Renal pelvis (tissue), 4 donors: ENCODE measurements around the gene PIGC. TPM values are rescaled to one million over a fixed set of nuclear protein-coding genes. Genes with fewer than 3 reads are reported as not detected.

Source experiments
- DNase-seq: peaks from one replicate; pipeline ENCODE4 v3.0.0-alpha.2; 2013
- polyA plus RNA-seq, 3 donors: library from polyadenylated mRNA; unstranded; fragments of 120-200 nt; gene quantifications; one replicate each; pipeline ENCODE4 v1.2.1, GENCODE V29; 2013; ENCODE audit not compliant: insufficient read length in 3 of 3

Gene PIGC
- polyA plus RNA-seq, 3 donors, result 42.4 to 46.6 (median 46.4) TPM

DNA sequence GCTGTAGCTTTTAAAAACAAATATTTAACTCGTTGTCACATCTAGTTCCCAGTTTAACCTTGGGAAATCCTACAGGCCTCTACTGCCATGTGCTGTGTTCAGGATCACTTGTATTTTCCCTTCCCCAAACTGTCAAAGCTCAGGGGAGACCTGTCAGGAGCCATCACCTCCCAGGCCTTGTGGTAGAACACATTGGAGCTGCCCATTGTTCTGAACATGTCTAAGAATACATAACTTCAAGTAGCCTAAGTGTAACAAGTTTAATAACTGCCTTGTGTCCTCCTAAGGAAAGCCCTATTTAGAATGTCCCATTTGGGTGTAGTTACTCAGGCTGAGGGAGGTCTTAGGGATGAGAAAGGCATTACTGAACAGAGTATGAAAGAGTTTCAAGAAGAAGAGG, 28.6 kb upstream of the PIGC start:
- no peak for DNase-seq

GRCh38 chr1:172471666-172472065, 27.8 kb upstream of the PIGC start:
- no peak for DNase-seq

DNA sequence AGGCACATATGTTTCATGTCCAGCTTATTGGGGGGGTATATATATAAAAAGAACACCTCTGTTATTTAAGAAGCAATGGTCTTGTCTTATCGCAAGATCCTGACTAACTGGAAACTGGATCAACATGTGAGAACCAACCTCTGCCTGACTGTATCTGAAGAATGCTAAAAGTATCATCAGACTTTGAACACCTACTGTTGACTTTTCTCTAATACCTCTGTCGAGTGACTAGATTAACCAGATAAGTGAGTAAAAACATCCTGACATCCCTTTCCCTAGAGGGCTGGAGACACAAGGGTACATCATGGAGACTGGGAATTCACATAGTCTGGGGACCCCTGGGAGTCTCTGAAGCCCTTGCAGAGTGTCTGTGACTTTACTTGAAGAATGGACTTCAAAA, 26.3 kb upstream of the PIGC start:
- DNase-seq, result no peak

DNA sequence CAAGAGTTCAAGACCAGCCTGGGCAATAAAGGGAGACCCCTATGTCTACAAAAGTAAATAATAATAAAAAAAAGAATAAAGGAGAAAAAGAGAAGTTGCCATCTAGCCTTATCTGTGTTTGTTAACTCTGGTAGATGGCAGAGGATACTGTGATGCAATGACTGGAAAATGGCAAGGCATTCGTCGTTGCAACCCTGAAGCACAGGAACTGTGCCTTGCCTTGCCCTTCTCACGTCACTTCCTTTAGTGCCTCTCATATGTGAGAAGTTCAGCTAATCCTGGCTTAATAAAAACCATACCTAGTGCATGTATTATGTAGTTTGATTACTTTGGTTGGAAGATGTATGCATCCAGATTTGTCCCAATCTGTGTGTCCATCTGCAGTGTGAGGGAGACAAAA, 25.8 kb upstream of the PIGC start:
- DNase-seq, result no peak

DNA sequence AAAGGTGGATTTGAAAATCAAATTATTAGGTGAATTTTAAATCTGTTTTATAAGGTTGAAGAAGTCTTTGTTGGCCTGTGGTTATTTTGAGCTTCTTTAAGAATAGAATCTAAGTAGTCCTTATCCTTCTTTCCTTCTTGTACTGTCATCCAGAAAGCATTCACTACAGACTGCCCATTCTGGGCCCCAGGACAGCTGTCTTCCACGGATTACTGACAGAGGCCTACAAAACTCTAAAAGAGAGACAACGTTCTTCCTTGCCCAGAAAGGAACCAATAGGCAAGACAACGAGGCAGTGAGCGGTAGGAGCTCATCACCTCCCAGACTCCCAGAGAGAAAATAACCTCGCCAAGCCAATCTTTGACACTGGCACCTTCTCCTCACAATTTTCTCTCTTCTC, 24.4 kb upstream of the PIGC start:
- DNase-seq, result no peak

GRCh38 chr1:172467446-172467845, 23.6 kb upstream of the PIGC start:
- DNase-seq, result no peak

DNA sequence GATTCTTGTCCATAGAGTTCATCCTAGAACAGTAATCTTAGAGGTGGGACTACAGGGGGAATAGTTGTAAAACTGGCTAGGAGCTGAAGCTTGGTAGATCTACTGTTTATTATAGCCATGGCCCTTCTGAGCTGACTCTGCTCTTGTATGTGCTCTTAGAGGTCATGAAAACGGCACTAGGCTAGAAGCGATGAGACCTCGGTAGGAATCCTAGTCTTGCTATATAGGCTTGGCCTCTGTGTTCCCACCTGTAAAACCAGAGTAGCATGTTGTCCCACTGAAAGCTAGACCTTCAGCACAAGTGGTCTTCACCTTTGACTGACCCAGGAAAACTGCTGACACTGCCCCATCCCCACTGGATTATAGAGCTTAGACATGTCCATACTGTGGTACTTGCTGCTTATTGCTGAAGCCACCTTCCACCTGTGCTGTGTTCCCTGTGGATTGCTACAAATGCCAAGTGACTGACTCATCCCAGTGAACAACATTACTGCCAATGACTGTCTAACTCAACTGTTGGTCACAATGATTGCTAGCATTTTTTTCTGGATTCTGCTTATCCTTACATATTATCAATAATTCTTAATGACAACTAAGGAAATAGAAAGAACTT, 23.0 kb upstream of the PIGC start:
- DNase-seq, result no peak

GRCh38 chr1:172465617-172466016, 21.7 kb upstream of the PIGC start:
- no peak for DNase-seq

DNA sequence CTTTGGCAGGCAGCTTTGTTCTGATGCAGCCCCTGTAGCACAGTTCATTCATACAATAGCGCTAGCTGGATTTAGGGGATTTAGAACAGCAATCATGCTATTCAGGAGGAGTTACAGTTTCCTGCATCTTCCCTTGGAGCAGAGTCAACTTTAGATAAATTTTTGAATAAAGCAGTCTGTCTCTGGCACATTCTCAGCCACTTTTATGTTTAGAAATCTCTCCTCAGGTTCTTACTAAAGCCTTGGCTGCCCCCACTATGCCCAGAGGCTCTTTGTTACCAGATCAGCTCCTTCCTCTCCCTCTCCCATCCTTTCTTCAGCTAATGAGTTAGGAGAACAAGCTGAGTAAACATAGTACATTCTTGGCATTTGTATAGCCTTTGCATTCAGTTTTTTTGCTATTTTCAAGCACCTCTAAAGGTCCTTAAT, 17.0 kb upstream of the PIGC start:
- no peak for DNase-seq

DNA sequence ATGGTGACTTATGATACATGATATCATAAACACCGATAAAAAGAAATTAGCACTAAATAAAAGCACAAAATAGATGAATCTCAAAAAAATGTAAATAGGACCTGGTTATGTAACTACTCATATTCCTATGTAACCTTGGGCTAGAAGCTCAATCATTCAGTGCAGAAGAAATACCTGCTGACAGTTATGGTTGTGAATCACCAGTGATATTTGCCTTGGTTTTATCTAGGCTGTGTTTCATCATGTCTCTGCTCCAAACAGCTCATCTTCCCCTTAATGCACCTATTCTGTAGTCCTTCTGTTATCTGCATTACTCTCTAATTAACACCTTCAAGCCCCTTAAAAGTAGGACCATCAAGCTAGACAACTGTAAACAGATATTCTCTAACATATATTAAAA, 16.3 kb upstream of the PIGC start:
- DNase-seq, result no peak

DNA sequence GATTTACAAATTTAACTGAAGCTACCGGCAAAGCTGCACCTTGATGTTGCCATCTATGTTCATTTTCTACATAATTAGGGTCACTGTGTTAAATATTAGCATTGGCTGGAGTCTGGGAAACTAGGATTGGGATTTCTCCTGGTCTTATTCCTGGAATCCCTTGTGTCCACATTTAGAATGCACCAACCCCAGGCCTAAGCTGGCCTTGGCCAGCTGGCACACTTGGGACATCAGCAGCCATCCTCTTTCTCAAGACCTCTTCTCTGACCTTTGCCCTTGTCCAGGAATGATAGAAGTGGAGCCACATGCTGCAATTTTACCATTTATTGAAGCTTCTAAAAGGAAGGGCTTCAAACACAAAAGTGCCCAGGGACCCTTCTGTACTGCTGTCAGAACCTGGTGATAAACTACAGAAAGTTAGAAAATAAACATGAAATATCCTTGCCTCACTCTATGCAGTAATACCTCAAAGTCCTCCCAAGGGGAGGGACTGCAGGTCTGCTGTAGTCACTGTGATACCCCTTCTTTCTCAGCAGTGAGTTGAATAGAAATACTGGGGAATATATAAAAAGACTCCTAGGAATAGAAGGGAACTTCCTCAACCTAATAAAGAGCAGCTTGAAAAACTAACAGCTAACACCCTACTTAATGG, 13.7 kb upstream of the PIGC start:
- no peak for DNase-seq

- DNase-seq, result no peak
These were observed 12.5 kb upstream of the PIGC start for GRCh38 chr1:172456344-172456769.

DNA sequence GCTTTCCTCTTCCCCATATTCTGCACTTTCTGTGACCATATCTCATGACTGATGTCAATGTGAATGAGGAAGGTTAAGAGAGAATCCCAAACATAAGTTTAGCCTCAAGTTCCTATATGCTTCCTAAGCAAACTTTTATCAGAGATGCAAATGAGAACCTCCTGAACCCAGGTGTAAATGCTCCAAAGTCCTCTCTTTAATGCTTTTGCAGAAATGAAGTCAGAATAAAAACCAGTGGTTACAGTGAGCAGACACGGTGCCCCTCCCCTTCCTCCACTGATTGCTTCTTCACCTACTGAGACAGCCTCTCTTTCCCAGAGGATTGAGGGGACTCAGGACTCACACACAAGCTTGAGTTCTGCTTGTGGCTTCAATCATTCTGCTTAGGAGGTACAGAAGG, 11.6 kb upstream of the PIGC start:
- DNase-seq, result no peak

GRCh38 chr1:172453607-172454006, 9.7 kb upstream of the PIGC start:
- no peak for DNase-seq

- no peak for DNase-seq
These were observed 9.3 kb upstream of the PIGC start for GRCh38 chr1:172453153-172453545.

DNA sequence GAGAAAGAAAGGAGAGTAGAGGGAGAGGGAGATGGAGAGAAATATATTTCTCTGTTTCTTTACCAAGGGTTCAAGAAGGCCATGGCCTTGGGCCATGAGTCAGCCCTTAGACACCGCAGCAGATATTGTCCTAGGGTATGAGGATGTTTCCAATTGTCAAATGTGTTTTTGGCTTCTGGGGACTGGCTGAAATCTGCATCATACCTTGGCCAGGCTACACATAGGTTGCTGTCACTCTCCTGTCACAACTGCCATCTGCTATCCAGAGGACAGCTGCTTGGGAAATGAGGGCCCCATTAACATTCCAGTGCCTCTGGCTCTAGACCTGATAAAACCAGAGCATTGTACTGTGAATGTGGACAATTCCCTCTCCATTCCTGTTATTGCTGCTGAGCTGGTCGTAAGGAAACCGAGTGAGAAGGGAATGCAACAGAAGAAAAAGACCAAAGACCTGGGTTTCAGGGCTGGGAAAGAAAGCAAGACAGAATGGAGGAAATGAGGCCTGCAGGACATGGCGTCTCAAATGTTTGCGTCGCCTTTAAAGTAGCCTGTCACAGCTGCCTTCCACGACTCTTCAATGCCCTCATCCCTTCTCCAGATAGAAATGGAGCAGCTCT, 8.8 kb upstream of the PIGC start:
- DNase-seq, result no peak

GRCh38 chr1:172451002-172451443, 7.2 kb upstream of the PIGC start:
- no peak for DNase-seq

- DNase-seq, result no peak
These were observed 6.6 kb upstream of the PIGC start for GRCh38 chr1:172450524-172450885.

- DNase-seq, result no peak
These were observed 6.0 kb upstream of the PIGC start for GRCh38 chr1:172449585-172450523.

DNA sequence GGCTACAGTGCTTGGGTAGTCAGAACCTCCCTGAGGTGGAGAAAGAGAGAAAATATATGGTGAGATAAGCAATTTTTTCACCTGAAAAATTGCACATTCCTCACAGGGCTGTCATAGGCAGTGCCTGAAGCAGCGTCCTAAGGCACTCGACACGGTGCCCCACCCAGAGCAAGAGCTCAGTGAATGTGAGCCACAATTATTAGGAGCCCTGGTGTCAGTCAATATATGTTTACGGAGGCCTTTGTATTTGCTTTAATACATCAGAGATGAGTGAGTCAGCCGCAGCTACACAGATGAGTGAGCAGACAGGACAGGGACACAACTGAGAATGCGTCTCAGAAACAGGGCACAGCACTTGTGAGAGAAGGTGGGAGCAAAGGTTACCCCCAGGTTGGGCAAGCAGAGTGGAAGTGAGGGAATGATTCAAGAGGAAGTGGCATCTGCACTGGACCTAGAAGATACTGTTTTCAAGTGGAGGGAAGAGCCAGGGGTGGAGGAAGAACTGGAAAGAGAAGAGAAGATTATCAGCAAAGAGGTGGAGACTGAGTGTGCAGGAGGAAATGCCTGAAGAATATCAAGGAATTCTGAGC, 5.2 kb upstream of the PIGC start:
- DNase-seq, result no peak

DNA sequence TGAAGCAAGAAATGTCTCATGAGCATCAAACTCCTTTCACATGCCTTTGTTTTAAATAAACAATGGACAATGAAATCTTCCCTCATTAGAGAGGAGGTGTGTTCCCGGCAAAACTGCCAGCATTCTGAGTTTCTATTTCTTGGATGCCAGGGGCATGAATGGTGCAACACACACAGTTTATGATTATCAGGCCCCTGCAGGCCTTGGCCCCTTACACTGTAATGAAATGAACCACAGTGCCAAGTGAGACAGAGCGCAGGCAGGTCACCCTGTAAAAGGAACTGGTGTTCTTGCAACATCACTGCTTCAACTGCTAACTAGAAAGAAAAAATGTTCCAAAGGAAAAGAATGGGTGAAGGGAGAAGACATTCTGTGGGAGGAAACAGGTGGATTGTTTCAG, 3.8 kb upstream of the PIGC start:
- DNase-seq, result no peak

DNA sequence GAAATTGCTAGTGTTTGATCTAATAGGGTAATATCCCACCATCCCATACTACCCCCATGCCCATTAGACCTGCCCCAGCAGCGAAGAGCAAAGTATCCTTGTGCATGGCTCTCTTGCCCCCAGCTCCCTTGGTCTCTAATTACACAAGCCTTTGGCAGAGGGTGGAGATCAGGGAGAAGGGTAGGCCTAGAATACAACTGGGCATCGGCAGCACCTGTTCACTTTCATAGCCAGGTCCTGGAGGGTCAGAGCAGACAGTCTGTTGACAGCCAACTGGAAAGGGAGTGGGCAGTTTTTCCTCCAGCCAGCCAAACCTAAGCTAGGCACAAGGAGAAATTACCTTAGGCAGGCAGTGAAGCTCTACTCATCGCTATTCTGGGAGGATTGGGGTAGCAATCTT, 2.7 kb upstream of the PIGC start:
- no peak for DNase-seq
